HepG2 (cell line): ENCODE measurements around the gene MFAP1. TPM values are rescaled to one million over a fixed set of nuclear protein-coding genes. Genes with fewer than 3 reads are reported as not detected.

ENCODE experiments used
- ARID2 ChIP-seq: sonication (generic); formaldehyde crosslinking; IDR thresholded peaks from 2 replicates; pipeline ENCODE4 v1.8.1; 2022; ENCODE audit warnings: mild to moderate bottlenecking, missing genetic modification reagents, borderline replicate concordance
- ARID5B ChIP-seq: IDR thresholded peaks from 2 replicates; pipeline ENCODE4 v1.4.0; 2020; ENCODE audit warnings: mild to moderate bottlenecking, missing genetic modification reagents
- ATF4 ChIP-seq, 2 experiments: fragments of 450-650 bp in 1 of 2; sonication (generic) in 1 of 2; formaldehyde crosslinking; IDR thresholded peaks; 2 replicates each; pipeline versions ENCODE4 v1.5.0 to v1.8.0; 2020 to 2022; ENCODE audit warnings: mild to moderate bottlenecking in 1 of 2, missing genetic modification reagents in 1 of 2
- CREM ChIP-seq, 2 experiments: sonication (generic) in 1 of 2; formaldehyde crosslinking in 1 of 2; IDR thresholded peaks; 2 replicates each; pipeline versions ENCODE4 v1.4.0 to v1.6.1; 2016 to 2020; ENCODE audit warnings: antibody characterized with exemption in 1 of 2, mild to moderate bottlenecking in 1 of 2, missing genetic modification reagents in 1 of 2
- EEA1 ChIP-seq: sonication (generic); formaldehyde crosslinking; IDR thresholded peaks from 2 replicates; pipeline ENCODE4 v1.5.1; 2020; ENCODE audit warnings: mild to moderate bottlenecking, missing genetic modification reagents, borderline replicate concordance
- FUBP1 ChIP-seq: sonication (generic); formaldehyde crosslinking; IDR thresholded peaks from 2 replicates; pipeline ENCODE4 v1.5.1; 2020; ENCODE audit warnings: missing genetic modification reagents, mild to moderate bottlenecking, borderline replicate concordance
- GZF1 ChIP-seq: sonication (generic); formaldehyde crosslinking; IDR thresholded peaks from 2 replicates; pipeline ENCODE4 v1.5.1; 2020; ENCODE audit warnings: mild to moderate bottlenecking, missing genetic modification reagents
- NCOA2 ChIP-seq: sonication (generic); formaldehyde crosslinking; IDR thresholded peaks from 2 replicates; pipeline ENCODE4 v1.8.0; 2022; ENCODE audit warnings: inconsistent platforms
- NCOR1 ChIP-seq: fragments of 200-600 bp; sonication (generic); IDR thresholded peaks from 2 replicates; pipeline ENCODE4 v1.7.0; 2017; ENCODE audit warnings: antibody characterized with exemption, low read length, borderline replicate concordance
- RFX3 ChIP-seq: IDR thresholded peaks from 2 replicates; pipeline ENCODE4 v1.6.1; 2016; ENCODE audit warnings: missing biosample characterization, missing genetic modification reagents
- SIX1 ChIP-seq: sonication (generic); formaldehyde crosslinking; IDR thresholded peaks from 2 replicates; pipeline ENCODE4 v1.4.0; 2020; ENCODE audit warnings: missing genetic modification reagents, borderline replicate concordance
- SMAD1 ChIP-seq: sonication (generic); formaldehyde crosslinking; IDR thresholded peaks from 2 replicates; pipeline ENCODE4 v1.4.0; 2020; ENCODE audit warnings: missing genetic modification reagents, low read depth, mild to moderate bottlenecking, borderline replicate concordance
- ZFP36 ChIP-seq: fragments of 150-350 bp; IDR thresholded peaks from 2 replicates; pipeline ENCODE4 v1.6.1; 2018; ENCODE audit warnings: borderline replicate concordance, low read length, low read depth; ENCODE audit not compliant: partially characterized antibody
- ZNF335 ChIP-seq: sonication (generic); formaldehyde crosslinking; IDR thresholded peaks from 2 replicates; pipeline ENCODE4 v1.4.0; 2020; ENCODE audit warnings: missing genetic modification reagents
- ZNF546 ChIP-seq: sonication (generic); formaldehyde crosslinking; conservative IDR thresholded peaks from 2 replicates; pipeline ENCODE4 v1.8.1; 2023; ENCODE audit warnings: mild to moderate bottlenecking, missing genetic modification reagents
- ZNF709 ChIP-seq: sonication (generic); formaldehyde crosslinking; IDR thresholded peaks from 2 replicates; pipeline ENCODE4 v1.5.0; 2020; ENCODE audit warnings: mild to moderate bottlenecking, missing genetic modification reagents
- ZNF713 ChIP-seq: sonication (generic); formaldehyde crosslinking; IDR thresholded peaks from 2 replicates; pipeline ENCODE4 v1.4.0; 2020; ENCODE audit warnings: mild to moderate bottlenecking, missing genetic modification reagents
- ZNF788 ChIP-seq: sonication (generic); formaldehyde crosslinking; IDR thresholded peaks from 2 replicates; pipeline ENCODE4 v1.5.0; 2020; ENCODE audit warnings: mild to moderate bottlenecking, missing genetic modification reagents, borderline replicate concordance
- ZSCAN21 ChIP-seq: sonication (generic); formaldehyde crosslinking; IDR thresholded peaks from 2 replicates; pipeline ENCODE4 v1.8.0; 2022; ENCODE audit warnings: mild to moderate bottlenecking, missing genetic modification reagents, moderate library complexity, borderline replicate concordance
- polyA plus RNA-seq, 8 experiments: library from polyadenylated mRNA; depleted of rRNA in 3 of 8; stranded (reverse) in 7 of 8; unstranded in 1 of 8; fragments of >200 nt; fragmentation: Illumina TruSeq in 4 of 8; extraction: Trizol in 4 of 8; gene quantifications; 2 replicates each; pipeline versions ENCODE4 v1.2.1 to v1.2.3, GENCODE V29; 2011 to 2016; ENCODE audit warnings: low read depth in 4 of 8, missing spikeins in 1 of 8, mixed read lengths in 1 of 8; ENCODE audit not compliant: insufficient read depth in 1 of 8
- total RNA-seq, 5 experiments: library from RNA; depleted of rRNA; stranded (reverse); fragments of >200 nt; fragmentation: Illumina TruSeq; extraction: Trizol; gene quantifications; 2 replicates each; pipeline ENCODE4 v1.2.3, GENCODE V29; 2016; ENCODE audit warnings: low read depth in 1 of 5

Gene MFAP1
- total and polyA plus RNA-seq, 2 of the 13 experiments (the other 11 are each of a cell fraction or from before 2014, with no cell fraction given) = 11.8 to 39.5 TPM

- no peak for TF ChIP-seq ZNF713
- TF ChIP-seq FUBP1 = no peak
- TF ChIP-seq ZNF335 (CRISPR knock-in tag) = 0 out of 2 replicates have a peak, but pooled peaks have one; percentile 58
- peak; percentile 36; the same call in 1 of the 2 replicates for TF ChIP-seq ZNF546 (CRISPR knock-in tag)
- no peak for TF ChIP-seq EEA1 (CRISPR knock-in tag)
- peak; percentile 64 for TF ChIP-seq NCOA2 (CRISPR knock-in tag)
- peak; percentile 82; the same call in 1 of the 2 replicates for TF ChIP-seq ARID2 (CRISPR knock-in tag)
- TF ChIP-seq ARID5B (CRISPR knock-in tag) = peak; percentile 62
- TF ChIP-seq SMAD1 (CRISPR knock-in tag) = no peak
- TF ChIP-seq ZFP36 = no peak
- TF ChIP-seq RFX3 (CRISPR knock-in tag) = no peak
- peak; percentile 24; the same call in 1 of the 2 replicates for TF ChIP-seq GZF1 (CRISPR knock-in tag)
- TF ChIP-seq ZNF788 (CRISPR knock-in tag) = peak; percentile 73; the same call in 1 of the 2 replicates
- peak; percentile 49; the same call in 1 of the 2 replicates for TF ChIP-seq ZSCAN21
- no peak for TF ChIP-seq NCOR1
- TF ChIP-seq ATF4 (CRISPR knock-in tag; IDR thresholded peaks at IDR 0.05) = peak in 1 of 2 experiments; percentile 47; a peak in 1 of 4 replicates
- peak; percentile 88 for TF ChIP-seq CREM (IDR thresholded peaks at IDR 0.05)
- TF ChIP-seq CREM (CRISPR knock-in tag; IDR thresholded peaks at IDR 0.05) = no peak
- TF ChIP-seq SIX1 (CRISPR knock-in tag) = 0 out of 2 replicates have a peak, but pooled peaks have one; percentile 9
- TF ChIP-seq ZNF709 (CRISPR knock-in tag) = peak; percentile 34; the same call in 1 of the 2 replicates
These were observed at the start of gene MFAP1 (continued) for GRCh38 chr15:43824302-43825246.
